Islet of Langerhans (tissue), 1 donor: ENCODE results near the gene IRAK1.

ENCODE experiments used
- FAIRE-seq: peaks from one replicate; lab custom pipeline; 2011; peaks lifted over from hg19 to GRCh38; lab: Jason Lieb, UNC

Gene IRAK1

GRCh38 chrX:154019633-154020528 is at the start of gene IRAK1:
IRAK1 (minus strand) TSS chrX:154019902; CDS start chrX:154019812, 90 bp downstream.
- no peak for FAIRE-seq

DNA sequence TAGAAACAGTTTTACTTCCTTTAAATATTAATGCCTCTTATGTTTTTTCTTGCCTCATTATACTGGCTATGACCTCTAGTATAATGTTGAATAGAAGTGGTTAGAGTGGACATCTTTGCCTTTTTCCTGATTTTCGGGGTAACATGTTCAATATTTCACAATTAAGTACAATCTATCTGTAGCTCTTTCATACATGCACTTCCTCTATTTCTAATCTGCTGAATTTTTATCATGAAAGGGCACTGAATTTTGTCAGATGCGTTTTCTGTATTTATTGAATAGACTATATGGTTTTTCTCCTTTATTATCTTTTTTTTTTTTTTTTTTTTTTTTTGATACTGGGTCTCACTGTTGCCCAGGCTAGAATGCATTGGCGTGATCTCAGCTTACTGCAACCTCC is 48.9 kb upstream of the IRAK1 start:
- FAIRE-seq, result no peak

DNA sequence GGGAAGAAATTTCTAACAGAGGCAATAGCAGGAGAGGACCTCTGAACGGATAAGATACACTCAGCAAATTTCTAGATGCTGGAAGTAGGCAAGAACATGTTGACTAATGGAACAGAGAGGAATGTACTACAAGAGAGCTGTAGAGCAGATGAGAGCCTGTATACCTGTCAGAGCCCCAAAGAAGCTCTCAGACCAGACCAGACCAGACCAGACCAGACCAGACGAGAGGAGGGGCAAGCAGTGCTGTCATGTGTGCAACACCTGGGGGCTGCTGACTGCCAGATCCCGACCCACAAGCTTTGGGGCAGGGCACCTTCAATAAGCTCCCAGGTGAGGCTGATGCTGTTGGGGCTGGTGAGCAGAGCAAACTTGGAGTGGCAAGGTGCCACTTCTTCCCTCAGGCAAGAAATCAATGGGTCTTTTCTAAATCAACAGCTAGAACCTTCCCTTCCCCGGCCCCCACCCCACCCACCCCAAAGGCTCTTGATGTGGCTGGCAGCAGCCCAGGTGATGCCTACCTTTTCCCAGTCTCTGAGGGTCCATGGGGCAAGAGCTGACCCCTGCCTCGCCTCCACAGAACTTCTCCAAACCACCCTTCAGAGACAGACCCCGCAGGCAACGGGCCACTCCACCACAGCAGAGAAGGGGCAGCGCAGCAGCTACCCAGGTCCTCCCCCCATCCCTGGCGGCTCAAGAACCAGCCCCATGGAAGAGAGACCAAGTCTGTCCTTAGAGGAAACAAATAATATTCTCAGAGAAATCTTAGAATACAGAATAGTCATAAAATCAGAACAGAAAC is 45.1 kb upstream of the IRAK1 start:
- FAIRE-seq, result no peak

DNA sequence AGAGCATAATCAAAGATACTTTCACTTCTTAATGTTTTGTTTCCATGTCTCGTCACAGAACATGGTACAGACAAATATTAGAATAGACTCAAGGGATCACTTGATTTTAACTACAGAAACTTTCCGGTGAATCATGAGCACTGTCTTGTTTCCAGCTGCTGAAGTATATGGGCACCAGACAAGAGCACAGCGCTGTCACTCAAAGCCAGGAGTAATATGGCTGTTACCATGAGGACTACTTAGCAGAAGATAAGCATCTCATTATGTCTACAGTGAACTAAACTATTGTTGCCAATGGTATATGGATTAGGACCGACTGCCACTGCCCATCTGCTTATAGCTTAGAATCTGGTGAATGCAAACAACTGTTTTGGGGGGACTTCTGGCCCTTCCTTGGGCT is 43.5 kb upstream of the IRAK1 start:
- no peak for FAIRE-seq

DNA sequence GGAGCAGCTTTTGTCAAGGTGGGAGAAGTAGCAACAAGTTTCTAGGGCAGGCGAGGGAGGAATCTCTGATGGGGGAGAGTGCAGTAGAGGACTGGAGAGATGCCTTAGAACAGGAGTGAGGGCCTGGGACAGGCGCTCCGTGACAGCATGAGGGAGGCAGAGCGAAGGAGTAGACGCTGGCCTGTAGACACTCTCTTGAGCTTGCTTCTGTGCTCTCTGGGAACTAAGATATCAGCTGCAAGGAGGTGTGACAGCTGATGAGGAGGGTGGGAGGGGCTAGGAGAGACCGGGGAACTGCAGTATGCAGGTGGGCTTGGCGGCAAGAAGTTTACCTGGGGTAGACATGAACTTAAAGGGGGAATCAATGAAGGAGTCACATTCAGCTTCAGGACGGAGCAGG is 42.1 kb upstream of the IRAK1 start:
- FAIRE-seq, result no peak

DNA sequence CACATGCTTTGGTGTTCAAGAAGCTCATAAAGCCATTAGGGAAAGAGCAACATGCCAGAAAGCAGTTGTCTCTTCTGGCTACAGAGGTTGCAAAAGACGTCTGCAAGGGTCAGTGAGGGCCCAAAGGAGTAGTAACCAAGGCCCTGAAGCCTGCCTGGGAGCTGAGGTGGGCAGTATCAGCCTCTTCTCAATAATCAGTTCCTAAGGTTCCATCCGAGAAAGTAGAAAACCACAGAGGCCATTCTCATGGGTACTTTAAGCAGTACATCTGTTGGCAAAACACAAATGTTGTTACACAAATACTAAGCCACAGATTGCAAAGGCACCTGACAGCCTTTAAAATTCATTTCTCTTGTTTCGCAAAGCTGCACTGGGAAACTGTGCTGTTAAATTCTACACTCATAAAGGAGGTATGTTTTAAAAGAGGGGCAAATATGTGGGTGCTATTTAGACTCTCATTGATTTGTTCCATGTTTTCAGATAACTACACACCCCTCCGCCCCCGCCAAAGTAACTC is 40.1 kb upstream of the IRAK1 start:
- no peak for FAIRE-seq

DNA sequence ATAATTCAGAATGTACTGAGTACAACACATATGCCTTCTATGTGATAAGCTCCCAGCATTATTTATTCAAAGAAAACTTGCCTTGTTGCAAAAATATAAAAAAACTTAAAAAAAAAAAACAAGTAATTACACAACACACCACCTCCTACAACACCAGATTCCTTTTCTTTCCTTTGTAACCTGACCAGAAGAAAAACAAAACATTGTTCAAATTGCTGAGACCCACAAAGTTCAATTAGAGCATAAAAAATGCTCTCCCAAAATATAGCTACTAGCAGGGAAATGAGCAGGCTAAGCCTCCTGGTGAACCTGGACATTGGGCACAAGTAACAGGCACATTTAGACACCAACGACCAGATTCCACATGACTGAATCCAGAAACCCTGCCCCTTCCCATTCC is 39.5 kb upstream of the IRAK1 start:
- FAIRE-seq, result no peak

DNA sequence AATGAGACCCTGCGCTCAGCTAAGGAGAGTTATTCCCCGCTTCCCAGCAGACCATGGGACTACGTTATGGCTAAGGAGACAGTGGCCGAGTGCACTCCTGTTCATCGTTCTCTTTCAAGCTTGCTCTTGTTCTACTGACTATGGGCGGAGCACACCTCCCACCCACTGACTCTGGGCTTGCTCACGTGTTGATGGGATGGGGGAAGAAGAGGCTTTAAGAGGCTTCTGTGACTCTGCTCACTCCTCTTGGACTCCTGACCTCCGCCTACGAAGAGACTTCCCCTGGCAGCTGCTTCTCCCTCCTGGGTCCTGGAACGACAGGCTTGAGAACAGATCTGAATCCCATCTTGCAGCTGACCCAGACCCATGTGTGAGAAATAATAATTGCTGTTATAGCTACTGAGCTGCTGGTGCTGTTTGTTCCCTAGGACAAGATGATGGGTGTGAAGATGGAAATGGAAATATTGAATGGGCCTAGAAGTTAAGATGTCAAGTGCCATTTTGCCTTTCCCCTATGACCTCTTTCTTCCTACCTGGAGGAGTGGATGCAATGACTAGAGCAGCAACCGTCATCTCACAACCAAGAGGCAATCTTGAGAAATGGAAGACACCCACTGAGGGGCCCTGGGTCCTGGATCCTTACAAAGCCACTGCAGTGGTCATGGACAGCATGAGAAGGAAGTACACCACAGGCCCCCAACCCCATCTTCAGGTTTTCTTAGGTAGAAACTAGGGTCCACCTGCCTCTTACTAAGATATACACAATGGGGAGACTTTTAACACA is 38.7 kb upstream of the IRAK1 start:
- no peak for FAIRE-seq

GRCh38 chrX:154057791-154058190 is 38.1 kb upstream of the IRAK1 start:
- FAIRE-seq, result no peak

DNA sequence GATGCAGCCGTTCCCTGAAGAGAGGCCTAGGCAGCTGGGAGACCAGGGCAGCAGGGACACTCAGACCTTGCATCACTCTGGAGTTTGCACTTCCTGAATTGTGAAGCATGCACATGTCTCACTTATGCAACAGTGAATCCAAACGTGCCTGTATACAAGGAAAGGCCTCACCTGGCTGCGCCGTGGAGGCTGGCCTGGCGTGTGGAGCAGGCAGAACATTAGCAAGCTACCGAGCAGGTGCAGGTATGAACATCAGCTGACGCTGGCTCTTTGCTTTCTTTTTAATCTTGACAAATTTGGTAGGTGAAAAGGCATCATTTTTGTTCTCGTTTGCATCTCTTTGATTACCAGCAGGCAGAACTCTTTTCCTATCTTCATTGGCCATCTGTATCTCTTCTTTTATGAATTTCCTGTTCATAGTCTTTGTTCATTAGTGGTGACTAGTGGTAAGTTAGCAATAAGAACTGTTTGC is 37.1 kb upstream of the IRAK1 start:
- peak; percentile 33 for FAIRE-seq

DNA sequence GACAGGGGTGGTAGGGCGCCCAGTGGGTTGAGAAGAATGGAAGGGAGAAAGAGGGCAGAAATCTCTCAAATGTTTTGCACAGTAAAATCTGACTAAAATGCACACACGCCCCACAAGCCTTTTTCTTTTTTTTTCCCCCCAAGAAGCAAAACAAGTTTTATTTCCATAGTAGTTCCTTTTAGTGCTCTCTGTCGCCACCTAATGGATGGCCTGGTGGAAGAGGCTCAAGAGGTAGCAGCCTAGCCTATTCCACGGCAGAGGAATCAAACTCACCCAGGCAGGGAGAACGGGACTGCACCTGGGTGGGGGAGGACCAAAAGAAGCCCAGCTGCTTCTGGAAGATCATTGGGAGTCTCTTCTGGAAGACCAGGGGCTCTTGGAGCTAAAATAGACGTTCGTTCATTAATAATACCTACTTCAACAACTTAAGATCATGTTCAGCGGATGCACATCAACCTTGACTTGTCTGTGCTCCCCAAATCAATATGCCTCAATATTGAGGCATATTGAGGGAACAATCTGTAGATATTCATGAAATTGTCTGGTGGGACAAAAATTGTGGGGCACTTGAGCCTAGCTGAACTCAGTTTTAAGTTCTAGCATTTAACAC is 31.6 kb upstream of the IRAK1 start:
- peak; percentile 73 for FAIRE-seq

- FAIRE-seq, result no peak
Measured at GRCh38 chrX:154050113-154050495, 30.4 kb upstream of the IRAK1 start.

GRCh38 chrX:154049209-154050112 is 29.8 kb upstream of the IRAK1 start:
- FAIRE-seq, result no peak

DNA sequence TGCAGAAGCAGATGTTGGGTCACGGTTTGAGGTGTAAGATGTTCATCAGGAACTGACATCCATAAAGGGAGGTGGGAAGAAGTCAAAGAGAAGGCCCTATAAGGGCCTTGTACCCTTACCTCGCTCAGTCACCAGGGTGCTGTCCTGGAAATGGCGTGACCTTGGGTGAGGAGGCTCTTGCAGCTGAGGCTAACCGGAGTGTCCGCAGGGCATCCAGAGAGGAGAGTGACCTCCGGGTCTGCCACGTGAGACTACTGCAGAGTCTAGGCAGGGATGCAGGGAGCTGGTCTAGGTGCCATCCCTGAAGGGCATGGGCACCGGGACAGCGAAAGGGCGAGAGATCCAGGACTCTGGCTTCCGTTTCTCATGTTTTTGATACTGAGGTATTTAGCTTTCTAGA is 28.7 kb upstream of the IRAK1 start:
- no peak for FAIRE-seq

- no peak for FAIRE-seq
Measured at GRCh38 chrX:154046940-154047610, 27.4 kb upstream of the IRAK1 start.

DNA sequence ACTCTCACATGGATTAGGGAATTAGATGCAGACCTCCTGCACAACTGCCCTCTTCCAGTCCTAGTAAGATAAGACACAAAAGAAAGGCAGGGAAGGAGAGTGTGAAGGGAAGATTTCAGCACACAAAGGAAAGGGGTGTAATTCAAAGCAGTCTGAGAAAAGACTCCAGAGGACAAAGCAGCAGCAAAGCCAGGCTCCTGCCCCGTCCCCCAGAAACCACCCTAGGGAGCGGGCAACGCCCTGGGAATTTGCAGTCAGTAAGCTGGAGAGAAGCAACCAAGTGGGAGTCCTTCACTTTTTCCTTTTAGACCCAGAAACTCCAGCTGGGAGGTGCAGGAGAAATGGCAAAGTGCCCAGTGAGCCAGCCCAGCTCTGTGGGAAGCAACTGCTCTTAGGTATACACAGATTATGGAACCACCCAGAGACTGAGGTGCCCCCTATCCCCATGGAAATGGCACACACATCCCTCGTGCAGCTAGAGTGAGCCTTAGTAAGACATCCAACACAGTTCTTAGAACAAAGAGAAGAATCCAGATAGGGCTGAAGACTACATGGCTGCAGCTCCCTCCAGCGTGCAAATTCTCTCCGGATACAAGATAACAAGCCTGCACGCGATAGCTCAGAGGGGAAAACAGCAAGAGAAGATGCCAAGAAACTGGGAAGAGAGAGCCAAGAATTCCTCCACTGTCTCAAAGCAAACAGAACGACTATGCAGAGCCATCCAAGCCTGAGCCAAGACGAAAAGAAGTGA is 26.5 kb upstream of the IRAK1 start:
- FAIRE-seq, result no peak

DNA sequence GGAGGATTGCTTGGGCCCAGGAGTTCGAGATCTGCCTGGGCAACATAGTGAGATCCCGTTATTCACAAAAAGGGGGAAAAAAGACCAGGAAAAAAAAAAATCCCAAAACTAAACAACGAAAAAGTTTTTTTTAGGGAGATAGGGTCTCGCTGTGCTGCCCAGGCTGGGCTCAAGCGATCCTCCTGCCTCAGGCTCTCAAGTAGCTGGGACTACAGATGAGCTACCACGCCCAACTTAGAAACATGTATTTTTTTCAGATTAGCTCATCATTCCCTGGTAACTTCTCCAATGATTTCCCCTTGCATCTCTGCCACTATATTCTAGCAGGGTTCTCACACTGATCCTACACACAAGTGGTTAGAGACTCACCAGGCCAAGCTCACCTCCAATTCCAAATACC is 24.4 kb upstream of the IRAK1 start:
- no peak for FAIRE-seq

GRCh38 chrX:154043003-154043763 is 23.5 kb upstream of the IRAK1 start:
- no peak for FAIRE-seq

GRCh38 chrX:154040863-154041262 is 21.2 kb upstream of the IRAK1 start:
- FAIRE-seq, result no peak
